ENCODE results near the gene PRICKLE3.
"Not testable (repeated sequence)": the region's sequence is repeated elsewhere in the genome, so short reads cannot be mapped to it uniquely, and the experiment has no call there.

The PRICKLE3 gene

GRCh38 chrX:49155900-49156837 is 30.0 kb downstream of the PRICKLE3 start:
- DNase-seq, result peak; percentile 73

- DNase-seq, result no peak
Measured at GRCh38 chrX:49155243-49155899, 30.8 kb downstream of the PRICKLE3 start.

GRCh38 chrX:49153467-49153866 is 32.7 kb downstream of the PRICKLE3 start:
- no peak for DNase-seq

GRCh38 chrX:49149291-49149690 is 36.9 kb downstream of the PRICKLE3 start:
- DNase-seq, result not testable (repeated sequence)

GRCh38 chrX:49148390-49149100 is 37.6 kb downstream of the PRICKLE3 start:
- not testable (repeated sequence) for DNase-seq

- no peak for DNase-seq
Measured at GRCh38 chrX:49147936-49148335, 38.2 kb downstream of the PRICKLE3 start.

GRCh38 chrX:49147282-49147681 is 38.9 kb downstream of the PRICKLE3 start:
- no peak for DNase-seq

- DNase-seq, result not testable (repeated sequence)
Measured at GRCh38 chrX:49143154-49143553, 43.0 kb downstream of the PRICKLE3 start.

- DNase-seq, result not testable (repeated sequence)
Measured at GRCh38 chrX:49142264-49142663, 43.9 kb downstream of the PRICKLE3 start.

- no peak for DNase-seq
Measured at GRCh38 chrX:49139713-49140112, 46.5 kb downstream of the PRICKLE3 start.

- DNase-seq, result no peak
Measured at GRCh38 chrX:49137492-49137891, 48.7 kb downstream of the PRICKLE3 start.

- DNase-seq, result no peak
Measured at GRCh38 chrX:49133759-49134158, 52.4 kb downstream of the PRICKLE3 start.

- DNase-seq, result not testable (repeated sequence)
Measured at GRCh38 chrX:49132275-49132674, 53.9 kb downstream of the PRICKLE3 start.

GRCh38 chrX:49129427-49129826 is 56.7 kb downstream of the PRICKLE3 start:
- no peak for DNase-seq

GRCh38 chrX:49127742-49128258 is 58.4 kb downstream of the PRICKLE3 start:
- not testable (repeated sequence) for DNase-seq
